Ovary (tissue), 3 donors: ENCODE results near the gene CTNNBL1.

Experiments
- EP300 ChIP-seq: sonication (generic); formaldehyde crosslinking; IDR thresholded peaks from one replicate; pipeline ENCODE4 v1.6.1; 2017; ENCODE audit warnings: antibody characterized with exemption
- POLR2A ChIP-seq: fragments of 450-650 bp; IDR thresholded peaks from one replicate; pipeline ENCODE4 v1.6.1; 2017; ENCODE audit warnings: antibody characterized with exemption, mild to moderate bottlenecking, moderate library complexity
- TF ChIP-seq, protein P1 (sequence below), 3 donors: fragments of 450-650 bp in 2 of 3; fragments of 200-600 bp in 1 of 3; IDR thresholded peaks; one replicate each; pipeline versions ENCODE4 v1.5.1 to v1.8.0; 2016 to 2022; ENCODE audit warnings: antibody characterized with exemption in 3 of 3, mild to moderate bottlenecking in 1 of 3
- donor health status: DM: no; HTN: no; CAD: no.

DNA sequence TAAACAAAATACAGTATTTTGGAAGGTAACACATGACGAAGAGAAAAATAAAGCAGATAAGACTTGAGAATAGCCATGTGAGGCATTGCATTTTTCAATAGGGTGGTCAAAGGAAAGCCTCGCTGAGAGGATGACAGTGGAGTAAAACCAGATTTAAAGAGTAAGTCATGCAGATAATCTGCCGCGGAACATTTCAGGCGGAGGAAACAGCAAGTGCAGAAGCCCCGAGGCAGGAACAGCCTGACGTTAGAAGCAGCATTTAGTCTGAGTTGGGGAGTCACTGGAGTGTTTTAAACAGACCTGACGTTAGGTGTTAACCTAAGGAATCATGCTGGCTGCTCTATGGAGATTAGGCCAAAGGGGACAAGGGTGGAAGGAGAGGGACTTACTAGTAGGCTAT is 144.1 kb downstream of the CTNNBL1 start:
- TF ChIP-seq EP300 (no peak), POLR2A (no peak)
- TF ChIP-seq, protein P1, sequence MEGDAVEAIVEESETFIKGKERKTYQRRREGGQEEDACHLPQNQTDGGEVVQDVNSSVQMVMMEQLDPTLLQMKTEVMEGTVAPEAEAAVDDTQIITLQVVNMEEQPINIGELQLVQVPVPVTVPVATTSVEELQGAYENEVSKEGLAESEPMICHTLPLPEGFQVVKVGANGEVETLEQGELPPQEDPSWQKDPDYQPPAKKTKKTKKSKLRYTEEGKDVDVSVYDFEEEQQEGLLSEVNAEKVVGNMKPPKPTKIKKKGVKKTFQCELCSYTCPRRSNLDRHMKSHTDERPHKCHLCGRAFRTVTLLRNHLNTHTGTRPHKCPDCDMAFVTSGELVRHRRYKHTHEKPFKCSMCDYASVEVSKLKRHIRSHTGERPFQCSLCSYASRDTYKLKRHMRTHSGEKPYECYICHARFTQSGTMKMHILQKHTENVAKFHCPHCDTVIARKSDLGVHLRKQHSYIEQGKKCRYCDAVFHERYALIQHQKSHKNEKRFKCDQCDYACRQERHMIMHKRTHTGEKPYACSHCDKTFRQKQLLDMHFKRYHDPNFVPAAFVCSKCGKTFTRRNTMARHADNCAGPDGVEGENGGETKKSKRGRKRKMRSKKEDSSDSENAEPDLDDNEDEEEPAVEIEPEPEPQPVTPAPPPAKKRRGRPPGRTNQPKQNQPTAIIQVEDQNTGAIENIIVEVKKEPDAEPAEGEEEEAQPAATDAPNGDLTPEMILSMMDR (IDR thresholded peaks at IDR 0.05), result no peak
